GM20431 (cell line): ENCODE results near the gene EOMES.
"Not testable (repeated sequence)": the region's sequence is repeated elsewhere in the genome, so short reads cannot be mapped to it uniquely, and the experiment has no call there.

Experiments used
- in situ Hi-C: fragments of 300-500 bp; cut with MseI, MboI; formaldehyde crosslinking; loops from one replicate; pipeline ENCODE4 v1.15.0; 2020; ENCODE audit warnings: low sequenced_read_pairs; ENCODE audit not compliant: unreplicated experiment

The EOMES gene

GRCh38 chr3:27721717-27722564 lies at the start of gene EOMES:
Gene EOMES, minus strand, starts transcription at chr3:27722323. Its CDS starts 29 bp downstream, at chr3:27722294.
- in situ Hi-C loops, result loop anchor here (25.0 kb wide), 1 partner anchor 590 kb away; no protein-coding TSS in a partner anchor

GRCh38 chr3:27770384-27770783 lies 48.3 kb upstream of the EOMES start:
- in situ Hi-C loops, result not testable (repeated sequence)

- in situ Hi-C loops, result no loop called here
These were observed 44.9 kb upstream of the EOMES start for GRCh38 chr3:27767000-27767399.

GRCh38 chr3:27758083-27758482 lies 36.0 kb upstream of the EOMES start:
- in situ Hi-C loops, result no loop called here

GRCh38 chr3:27756877-27757276 lies 34.8 kb upstream of the EOMES start:
- in situ Hi-C loops, result no loop called here

GRCh38 chr3:27752926-27753325 lies 30.8 kb upstream of the EOMES start:
- in situ Hi-C loops, result no loop called here

- in situ Hi-C loops, result no loop called here
These were observed 27.5 kb upstream of the EOMES start for GRCh38 chr3:27749643-27750042.

GRCh38 chr3:27746838-27747237 lies 24.7 kb upstream of the EOMES start:
- in situ Hi-C loops, result no loop called here

- in situ Hi-C loops, result no loop called here
These were observed 18.7 kb upstream of the EOMES start for GRCh38 chr3:27740854-27741253.

GRCh38 chr3:27737091-27737490 lies 15.0 kb upstream of the EOMES start:
- in situ Hi-C loops, result no loop called here

- in situ Hi-C loops, result no loop called here
These were observed 8.9 kb upstream of the EOMES start for GRCh38 chr3:27730774-27731659.

GRCh38 chr3:27729748-27730611 lies 7.9 kb upstream of the EOMES start:
- in situ Hi-C loops, result no loop called here

- in situ Hi-C loops, result no loop called here
These were observed 7.2 kb upstream of the EOMES start for GRCh38 chr3:27729325-27729724.

- in situ Hi-C loops, result no loop called here
These were observed 6.3 kb upstream of the EOMES start for GRCh38 chr3:27728195-27729087.

- in situ Hi-C loops, result no loop called here
These were observed 4.1 kb upstream of the EOMES start for GRCh38 chr3:27726240-27726639.

GRCh38 chr3:27724459-27725197 lies 2.5 kb upstream of the EOMES start:
- in situ Hi-C loops, result loop anchor here (25.0 kb wide), 1 partner anchor 588 kb away; no protein-coding TSS in a partner anchor

GRCh38 chr3:27723815-27724458 lies 1.8 kb upstream of the EOMES start:
- in situ Hi-C loops, result loop anchor here (25.0 kb wide), 1 partner anchor 588 kb away; no protein-coding TSS in a partner anchor

- in situ Hi-C loops, result loop anchor here (25.0 kb wide), 1 partner anchor 589 kb away; no protein-coding TSS in a partner anchor
These were observed 1.3 kb upstream of the EOMES start for GRCh38 chr3:27723456-27723814.
